ENCODE data around the gene CLTA.
"Not testable (repeated sequence)": the region's sequence is repeated elsewhere in the genome, so short reads cannot be mapped to it uniquely, and the experiment has no call there.

CLTA gene

DNA sequence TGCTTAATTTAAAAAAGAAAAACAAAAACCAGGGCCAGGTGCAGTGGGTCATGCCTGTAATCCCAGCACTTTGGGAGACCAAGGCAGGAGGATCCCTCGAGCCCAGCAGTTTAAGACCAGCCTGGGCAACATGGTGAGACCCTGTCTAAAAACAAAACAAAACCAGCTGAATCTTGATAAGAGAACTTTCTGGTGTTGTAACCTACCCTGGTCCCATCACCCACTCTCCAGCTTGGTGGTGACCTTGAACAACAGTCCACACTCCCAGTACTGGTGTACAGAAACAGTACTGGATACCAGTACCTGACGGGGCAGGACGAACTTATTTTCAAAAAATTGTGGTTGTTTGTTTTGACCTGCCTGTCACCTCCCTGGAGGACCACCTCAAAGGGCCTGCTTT is 30.9 kb downstream of the CLTA start:
- H3K27me3 ChIP-seq (ENCODE audit: control insufficient read depth, insufficient read depth, low read length): no peaks in the 10 kb centered on the region
- TF ChIP-seq, protein P1, sequence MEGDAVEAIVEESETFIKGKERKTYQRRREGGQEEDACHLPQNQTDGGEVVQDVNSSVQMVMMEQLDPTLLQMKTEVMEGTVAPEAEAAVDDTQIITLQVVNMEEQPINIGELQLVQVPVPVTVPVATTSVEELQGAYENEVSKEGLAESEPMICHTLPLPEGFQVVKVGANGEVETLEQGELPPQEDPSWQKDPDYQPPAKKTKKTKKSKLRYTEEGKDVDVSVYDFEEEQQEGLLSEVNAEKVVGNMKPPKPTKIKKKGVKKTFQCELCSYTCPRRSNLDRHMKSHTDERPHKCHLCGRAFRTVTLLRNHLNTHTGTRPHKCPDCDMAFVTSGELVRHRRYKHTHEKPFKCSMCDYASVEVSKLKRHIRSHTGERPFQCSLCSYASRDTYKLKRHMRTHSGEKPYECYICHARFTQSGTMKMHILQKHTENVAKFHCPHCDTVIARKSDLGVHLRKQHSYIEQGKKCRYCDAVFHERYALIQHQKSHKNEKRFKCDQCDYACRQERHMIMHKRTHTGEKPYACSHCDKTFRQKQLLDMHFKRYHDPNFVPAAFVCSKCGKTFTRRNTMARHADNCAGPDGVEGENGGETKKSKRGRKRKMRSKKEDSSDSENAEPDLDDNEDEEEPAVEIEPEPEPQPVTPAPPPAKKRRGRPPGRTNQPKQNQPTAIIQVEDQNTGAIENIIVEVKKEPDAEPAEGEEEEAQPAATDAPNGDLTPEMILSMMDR (IDR thresholded peaks at IDR 0.05): no peak
- H3K27ac ChIP-seq: no peak overlapping the region
- H3K9ac ChIP-seq: no peak overlapping the region
- no peaks in the 10 kb centered on the region for H3K9me3 ChIP-seq (ENCODE audit: control insufficient read depth, low read length)
- H3K4me2 ChIP-seq (ENCODE audit: low read length): no peak overlapping the region
- no peaks in the 10 kb centered on the region for H3K36me3 ChIP-seq (ENCODE audit: control insufficient read depth, insufficient read depth, low read length)
- H3K4me3 ChIP-seq (ENCODE audit: low read depth, low read length): no peak overlapping the region
- H3K4me1 ChIP-seq: no peaks in the 10 kb centered on the region
- no peaks in the 10 kb centered on the region for H3K79me2 ChIP-seq
- no peak overlapping the region for H2AFZ ChIP-seq

DNA sequence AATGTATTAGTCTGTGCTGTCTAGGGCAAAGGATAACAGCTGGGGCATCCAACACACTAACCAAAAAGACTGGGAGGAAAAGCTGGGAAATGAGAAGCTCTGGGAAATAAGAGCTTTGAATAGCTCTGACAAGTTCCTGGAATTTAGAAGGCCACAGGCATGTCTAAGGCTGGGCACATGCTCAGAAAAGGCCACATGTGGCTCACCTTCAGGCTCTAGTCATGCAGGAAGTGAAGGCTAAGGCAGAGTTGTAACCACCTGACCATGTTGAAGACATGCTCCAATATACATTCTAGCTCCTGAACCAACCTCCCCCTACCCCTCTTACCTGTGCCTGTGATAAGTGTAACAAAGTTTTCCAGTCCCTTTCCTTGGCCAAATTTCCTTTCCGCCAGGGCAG is 31.7 kb downstream of the CLTA start:
- Histone ChIP-seq H3K4me3 (ENCODE audit: low read depth, low read length) (no peak overlapping the region), H3K9me3 (ENCODE audit: control insufficient read depth, low read length) (no peaks in the 10 kb centered on the region), H2AFZ (no peak overlapping the region), H3K36me3 (ENCODE audit: control insufficient read depth, insufficient read depth, low read length) (no peaks in the 10 kb centered on the region), H3K79me2 (no peaks in the 10 kb centered on the region), H3K4me1 (no peaks in the 10 kb centered on the region), H3K27me3 (ENCODE audit: control insufficient read depth, insufficient read depth, low read length) (no peaks in the 10 kb centered on the region), H3K4me2 (ENCODE audit: low read length) (no peak overlapping the region), H3K27ac (no peak overlapping the region), H3K9ac (no peak overlapping the region)
- TF ChIP-seq, protein P1 (IDR thresholded peaks at IDR 0.05): no peak

DNA sequence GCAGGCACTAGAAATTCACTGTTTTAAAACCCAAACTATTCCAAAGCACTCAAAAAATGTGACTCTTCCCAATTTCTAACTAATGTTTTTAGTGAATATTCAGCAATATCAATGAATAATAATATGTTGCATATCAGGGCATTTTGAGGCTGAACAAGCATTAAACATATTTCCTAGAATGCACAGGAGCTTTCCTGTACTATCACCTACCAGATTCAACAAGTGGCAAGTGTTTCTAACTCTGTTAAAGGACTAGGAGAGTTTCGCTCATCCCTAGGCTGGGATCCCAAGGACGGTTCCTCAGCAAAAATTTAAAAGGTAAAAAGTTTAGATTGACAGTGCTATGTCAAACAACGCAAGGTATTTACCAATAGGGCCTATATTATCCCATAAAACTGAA is 46.5 kb downstream of the CLTA start:
- Histone ChIP-seq H3K4me3 (ENCODE audit: low read depth, low read length) (no peak overlapping the region), H3K4me2 (ENCODE audit: low read length) (no peak overlapping the region), H3K79me2 (no peaks in the 10 kb centered on the region), H3K4me1 (no peaks in the 10 kb centered on the region), H3K9ac (no peak overlapping the region), H3K27ac (no peak overlapping the region), H3K27me3 (ENCODE audit: control insufficient read depth, insufficient read depth, low read length) (no peaks in the 10 kb centered on the region), H3K9me3 (ENCODE audit: control insufficient read depth, low read length) (no peaks in the 10 kb centered on the region), H2AFZ (no peak overlapping the region), H3K36me3 (ENCODE audit: control insufficient read depth, insufficient read depth, low read length) (no peaks in the 10 kb centered on the region)
- TF ChIP-seq, protein P1 (IDR thresholded peaks at IDR 0.05): no peak

DNA sequence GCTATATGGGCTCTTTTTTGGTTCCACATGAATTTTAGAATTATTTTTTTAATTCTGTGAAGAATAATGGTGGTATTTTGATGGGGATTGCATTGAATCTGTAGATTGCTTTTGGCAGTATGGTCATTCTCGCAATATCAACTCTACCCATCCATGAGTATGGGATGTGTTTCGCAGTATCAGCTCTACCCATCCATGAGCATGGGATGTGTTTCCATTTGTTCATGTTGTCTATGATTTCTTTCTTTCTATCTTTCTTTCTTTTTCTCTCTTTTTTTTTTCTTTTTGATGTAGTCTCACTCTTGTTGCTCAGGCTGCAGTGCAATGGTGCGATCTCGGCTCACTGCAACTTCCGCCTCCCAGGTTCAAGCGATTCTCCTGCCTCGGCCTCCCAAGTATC is 48.5 kb downstream of the CLTA start:
- not testable (repeated sequence) for H2AFZ ChIP-seq; H3K27me3 ChIP-seq (ENCODE audit: control insufficient read depth, insufficient read depth, low read length); H3K9ac ChIP-seq; H3K79me2 ChIP-seq; H3K27ac ChIP-seq; H3K4me3 ChIP-seq (ENCODE audit: low read depth, low read length); H3K9me3 ChIP-seq (ENCODE audit: control insufficient read depth, low read length); H3K4me1 ChIP-seq; H3K4me2 ChIP-seq (ENCODE audit: low read length); H3K36me3 ChIP-seq (ENCODE audit: control insufficient read depth, insufficient read depth, low read length)

DNA sequence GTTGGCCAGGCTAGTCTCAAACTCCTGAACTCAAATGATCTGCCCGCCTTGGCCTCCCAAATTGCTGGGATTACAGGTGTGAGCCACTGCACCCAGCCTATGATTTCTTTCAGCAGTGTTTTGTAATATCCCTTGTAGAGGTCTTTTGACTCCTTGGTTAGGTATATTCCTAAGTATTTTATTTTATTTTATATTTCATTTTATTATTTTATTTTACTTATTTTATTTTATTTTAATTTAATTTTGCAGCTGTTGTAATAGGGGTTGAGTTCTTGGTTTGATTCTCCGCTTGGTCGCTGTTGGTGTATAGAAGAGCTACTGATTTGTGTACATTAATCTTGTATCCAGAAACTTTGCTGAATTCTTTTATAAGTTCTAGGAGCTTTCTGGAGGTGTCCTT is 49.0 kb downstream of the CLTA start:
- not testable (repeated sequence) for H3K4me1 ChIP-seq; H3K4me3 ChIP-seq (ENCODE audit: low read depth, low read length); H3K79me2 ChIP-seq; H3K36me3 ChIP-seq (ENCODE audit: control insufficient read depth, insufficient read depth, low read length); H2AFZ ChIP-seq; H3K27me3 ChIP-seq (ENCODE audit: control insufficient read depth, insufficient read depth, low read length); H3K4me2 ChIP-seq (ENCODE audit: low read length); H3K9me3 ChIP-seq (ENCODE audit: control insufficient read depth, low read length); H3K27ac ChIP-seq; H3K9ac ChIP-seq

DNA sequence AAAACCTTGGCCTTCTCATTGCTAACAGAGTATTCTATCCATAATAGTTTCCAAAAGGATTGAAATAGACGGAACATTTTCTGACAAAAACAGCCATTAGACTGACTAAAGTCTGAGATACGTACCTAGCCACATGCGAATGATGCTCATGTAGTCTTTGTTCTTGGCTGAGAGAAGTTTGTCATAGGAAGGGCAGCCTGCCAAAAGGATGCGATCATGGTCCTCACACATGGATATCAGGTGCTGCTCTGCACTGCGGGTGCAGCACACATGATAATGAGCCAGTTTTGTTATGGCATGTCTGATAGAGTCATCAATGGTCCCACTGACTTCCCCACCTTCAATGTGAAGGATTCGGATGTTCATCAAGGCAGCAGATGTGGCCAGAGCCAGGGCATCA is 55.2 kb downstream of the CLTA start:
- no peaks in the 10 kb centered on the region for H3K27me3 ChIP-seq (ENCODE audit: control insufficient read depth, insufficient read depth, low read length)
- no peaks in the 10 kb centered on the region for H3K36me3 ChIP-seq (ENCODE audit: control insufficient read depth, insufficient read depth, low read length)
- no peak overlapping the region for H3K27ac ChIP-seq
- TF ChIP-seq, protein P1 (IDR thresholded peaks at IDR 0.05): no peak
- no peaks in the 10 kb centered on the region for H3K79me2 ChIP-seq
- H3K4me1 ChIP-seq: no peaks in the 10 kb centered on the region
- H3K4me3 ChIP-seq (ENCODE audit: low read depth, low read length): no peak overlapping the region
- no peaks in the 10 kb centered on the region for H3K9me3 ChIP-seq (ENCODE audit: control insufficient read depth, low read length)
- H2AFZ ChIP-seq: no peak overlapping the region
- H3K9ac ChIP-seq: no peak overlapping the region
- H3K4me2 ChIP-seq (ENCODE audit: low read length): no peak overlapping the region

Data from parathyroid adenoma (tissue), 2 donors.